HG02885 (cell line): ENCODE measurements around the gene HOXD10.

Experiments used
- ATAC-seq: cut with Tn5 transposase; IDR thresholded peaks from one replicate; pipeline ENCODE4 v1.9.1; 2021; ENCODE audit warnings: mild to moderate bottlenecking; ENCODE audit not compliant: unreplicated experiment, poor library complexity

HOXD10 gene

DNA sequence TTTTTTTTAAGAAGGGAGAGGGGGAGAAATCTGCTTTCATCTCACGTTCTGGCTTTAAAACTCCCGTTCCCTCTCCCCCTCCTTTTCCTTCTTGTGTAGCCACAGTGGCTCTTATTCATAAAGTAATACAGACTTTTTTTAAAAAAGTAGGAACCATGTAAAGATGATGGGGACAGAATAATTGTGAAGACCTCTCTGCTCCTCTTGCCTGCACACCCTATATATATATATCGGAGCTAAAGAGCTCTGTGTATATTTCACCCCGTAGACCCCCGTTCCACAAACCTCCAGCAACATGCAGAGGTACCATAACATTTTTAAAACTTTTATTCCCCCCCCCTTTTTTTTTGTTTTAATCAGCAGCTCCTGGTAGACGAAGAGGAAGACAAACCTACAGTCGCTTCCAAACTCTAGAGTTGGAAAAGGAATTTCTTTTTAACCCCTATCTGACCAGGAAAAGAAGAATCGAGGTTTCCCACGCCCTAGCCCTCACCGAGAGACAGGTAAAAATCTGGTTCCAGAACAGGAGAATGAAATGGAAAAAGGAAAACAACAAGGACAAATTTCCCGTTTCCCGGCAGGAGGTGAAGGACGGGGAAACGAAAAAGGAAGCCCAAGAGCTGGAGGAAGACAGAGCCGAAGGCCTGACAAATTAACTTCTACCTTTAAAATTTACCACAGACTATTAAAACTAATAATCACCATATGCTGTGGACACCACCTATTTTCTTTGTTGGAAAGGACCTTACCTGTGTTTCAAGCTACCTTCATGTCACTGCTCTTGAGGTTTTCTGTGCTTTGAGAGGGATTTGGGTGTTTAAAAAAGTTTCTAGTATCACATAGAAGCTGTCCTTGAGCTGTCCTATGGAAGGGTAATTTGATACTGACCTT lies 14.6 kb downstream of the HOXD10 start:
- no peak for ATAC-seq

DNA sequence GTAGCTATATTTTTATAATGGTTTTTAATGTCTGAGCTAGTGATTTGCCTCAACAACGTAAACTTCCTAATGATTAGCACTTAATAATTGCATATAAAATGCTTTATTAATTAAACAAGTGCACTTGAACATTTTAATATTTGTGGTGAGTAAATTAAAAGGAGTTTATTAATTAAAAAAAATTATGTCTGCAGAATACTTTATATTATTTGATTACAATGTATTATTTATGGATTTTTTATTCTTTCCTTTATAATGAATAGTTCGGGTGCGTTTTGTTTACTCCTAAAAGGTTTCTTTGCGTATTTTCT lies 15.2 kb downstream of the HOXD10 start:
- no peak for ATAC-seq

DNA sequence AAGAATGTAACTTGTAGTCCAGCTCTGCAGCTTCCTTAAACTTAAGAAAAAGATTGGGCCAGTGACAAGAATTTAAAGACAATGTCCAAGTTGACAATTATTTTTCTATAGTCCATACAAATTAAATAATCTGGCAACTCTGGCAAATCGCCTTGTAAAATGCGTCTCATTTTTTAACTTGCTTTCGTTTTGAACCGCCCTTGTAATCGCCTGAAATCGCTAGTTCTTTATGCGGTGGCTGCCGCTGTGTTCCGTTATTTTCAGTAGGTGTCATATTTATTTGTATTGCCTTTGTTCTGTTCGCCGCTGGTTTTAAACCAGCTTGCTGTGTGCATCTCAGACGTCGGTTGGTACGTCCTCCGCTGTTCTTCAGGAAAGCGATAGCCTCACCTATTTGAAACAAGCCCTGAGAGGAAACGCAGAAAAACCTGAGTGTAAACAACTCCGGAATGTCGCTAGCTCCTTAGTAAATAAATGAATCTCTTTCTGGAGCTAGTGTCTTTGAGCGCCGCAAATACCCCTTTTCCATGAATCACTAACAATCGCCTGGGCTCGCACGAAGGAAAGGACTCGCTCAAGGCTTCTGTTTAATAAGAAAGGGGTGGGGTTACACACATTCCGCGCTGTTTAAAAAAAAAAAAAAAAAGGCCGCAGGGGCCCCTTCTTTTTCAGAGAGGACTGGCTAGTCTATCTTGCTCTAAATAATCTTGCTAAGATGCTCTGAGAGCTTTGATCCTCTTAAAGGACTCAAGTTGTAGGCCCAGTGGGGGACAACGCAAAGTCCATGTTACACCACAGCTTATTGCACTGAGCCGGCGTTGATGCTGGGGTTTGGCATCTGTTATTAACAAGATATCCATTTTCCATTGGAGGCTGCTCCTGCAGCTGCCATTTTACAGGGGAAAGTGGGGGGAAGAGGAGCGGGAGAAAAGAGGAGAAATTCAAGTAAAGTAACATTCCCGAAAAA lies 15.9 kb downstream of the HOXD10 start:
- no peak for ATAC-seq

DNA sequence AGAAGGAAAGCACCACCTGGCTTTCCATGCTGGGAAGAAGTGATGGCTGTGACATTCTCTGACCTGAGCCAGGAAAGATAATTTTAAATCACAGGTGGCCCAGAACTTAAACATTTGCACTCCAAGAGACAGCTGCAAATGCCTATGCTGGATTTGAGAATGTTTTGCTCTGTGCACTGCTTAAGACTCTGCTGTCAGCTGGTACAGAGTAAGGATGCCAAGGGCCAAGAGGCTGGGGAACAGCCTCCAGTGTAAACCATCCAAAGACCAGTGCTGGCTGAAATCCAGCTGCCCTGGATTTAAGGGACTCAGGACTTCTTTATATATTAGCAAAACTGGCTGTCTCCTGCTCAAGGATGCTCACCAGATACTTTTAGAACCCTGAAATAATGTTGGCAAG lies 16.8 kb downstream of the HOXD10 start:
- ATAC-seq = no peak

DNA sequence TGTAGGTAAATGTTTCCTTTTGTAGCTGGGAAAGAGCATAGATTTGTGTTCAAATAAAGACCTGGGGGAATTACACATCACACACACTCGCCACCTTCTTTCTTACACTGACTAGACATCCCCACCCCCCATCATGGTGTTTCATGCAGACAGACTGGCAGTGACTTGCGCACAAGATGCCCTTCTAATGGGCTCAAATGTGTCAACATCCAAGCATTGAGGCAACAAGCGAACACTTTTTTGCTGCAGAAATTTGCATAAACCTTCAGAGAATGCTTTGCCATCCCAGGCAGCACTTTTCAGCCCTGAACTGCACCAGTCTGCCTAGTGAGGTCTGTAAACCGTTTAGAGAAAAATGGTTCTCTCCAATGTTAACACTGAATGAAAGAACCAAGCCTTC lies 17.5 kb downstream of the HOXD10 start:
- ATAC-seq = no peak

DNA sequence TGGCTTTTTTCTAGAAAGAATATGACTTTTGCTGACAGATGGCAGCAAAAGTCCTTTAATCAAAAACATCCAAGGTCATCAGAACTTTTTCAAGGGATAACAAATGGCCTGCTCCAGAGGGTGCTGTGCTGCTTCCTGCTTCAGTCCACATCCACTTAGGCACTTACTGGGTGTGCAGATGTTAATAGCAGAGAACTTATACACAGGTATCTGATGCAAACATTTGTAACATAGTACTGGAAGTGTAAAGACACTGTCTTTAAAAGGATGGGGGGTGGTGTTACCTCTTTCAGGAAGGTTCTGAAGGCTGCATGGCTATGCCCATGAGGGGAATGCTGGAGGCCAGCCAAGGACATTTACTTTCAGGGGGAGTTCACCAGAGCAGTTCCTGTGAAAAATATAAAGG lies 18.5 kb downstream of the HOXD10 start:
- no peak for ATAC-seq

DNA sequence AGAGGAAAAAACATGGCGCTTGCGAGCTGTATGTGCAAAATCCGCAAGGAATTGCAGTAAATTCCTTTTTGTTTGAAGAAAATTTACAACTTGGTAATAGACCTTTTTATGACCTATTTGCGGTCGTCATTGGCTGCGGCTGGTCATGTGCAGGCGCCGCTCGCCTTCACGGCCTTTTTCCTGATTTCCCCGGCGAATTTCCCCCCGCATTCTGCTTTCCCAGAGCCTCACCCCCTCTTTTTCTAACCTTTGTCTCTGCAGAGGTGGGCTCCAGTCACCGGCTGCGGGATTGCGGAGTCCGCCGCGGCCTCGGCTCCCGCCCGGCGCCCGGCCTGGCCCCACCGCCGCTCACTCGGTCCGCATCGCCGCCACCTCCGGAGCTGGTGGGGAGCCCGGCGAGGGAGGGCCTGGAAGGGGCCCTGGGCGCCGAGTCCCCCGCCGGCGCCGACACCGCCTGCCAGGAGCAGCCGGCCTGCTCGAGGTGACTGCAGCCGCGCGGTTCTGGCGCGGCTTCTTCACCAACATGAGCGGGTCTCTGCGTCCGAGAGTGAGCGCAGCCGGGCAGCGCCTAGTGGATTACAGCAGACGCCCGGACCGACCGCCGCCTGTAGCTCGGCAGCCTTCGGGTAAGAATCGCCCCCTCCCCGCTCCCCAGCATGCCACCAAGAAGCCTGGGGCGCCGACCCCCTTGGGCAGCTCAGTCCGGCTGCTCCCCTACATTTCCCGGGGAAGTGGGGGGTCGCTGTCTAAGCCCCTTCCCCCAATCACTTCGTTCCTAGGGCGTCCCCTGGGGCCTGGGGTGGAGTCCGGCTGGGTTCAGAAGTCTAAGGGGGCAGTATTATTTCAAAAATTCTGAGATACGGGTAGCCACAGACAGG lies 20.0 kb downstream of the HOXD10 start:
- ATAC-seq = no peak

DNA sequence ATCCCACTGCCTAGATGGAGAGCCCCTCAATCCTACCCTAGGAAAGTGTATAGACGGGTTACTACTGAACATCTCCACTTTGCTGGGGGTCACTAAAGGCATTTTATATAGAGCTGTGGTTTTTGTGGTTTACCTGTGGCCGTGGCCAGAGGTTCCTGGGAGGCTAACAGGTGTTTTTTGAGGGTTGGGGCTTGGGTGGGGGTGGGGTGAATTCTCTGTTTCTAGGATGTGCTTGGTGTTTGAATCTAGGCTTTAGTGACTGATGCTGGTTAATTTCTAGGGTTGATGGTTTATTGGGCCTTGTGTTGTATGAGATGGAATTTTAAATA lies 20.6 kb downstream of the HOXD10 start:
- ATAC-seq = no peak

DNA sequence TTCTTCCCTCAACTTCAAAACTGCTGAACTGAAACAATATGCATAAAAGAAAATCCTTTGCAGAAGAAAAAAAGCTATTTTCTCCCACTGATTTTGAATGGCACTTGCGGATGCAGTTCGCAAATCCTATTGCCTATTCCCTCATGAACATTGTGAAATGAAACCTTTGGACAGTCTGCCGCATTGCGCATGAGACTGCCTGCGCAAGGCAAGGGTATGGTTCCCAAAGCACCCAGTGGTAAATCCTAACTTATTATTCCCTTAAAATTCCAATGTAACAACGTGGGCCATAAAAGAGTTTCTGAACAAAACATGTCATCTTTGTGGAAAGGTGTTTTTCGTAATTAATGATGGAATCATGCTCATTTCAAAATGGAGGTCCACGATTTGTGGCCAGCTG lies 21.3 kb downstream of the HOXD10 start:
- ATAC-seq = no peak

DNA sequence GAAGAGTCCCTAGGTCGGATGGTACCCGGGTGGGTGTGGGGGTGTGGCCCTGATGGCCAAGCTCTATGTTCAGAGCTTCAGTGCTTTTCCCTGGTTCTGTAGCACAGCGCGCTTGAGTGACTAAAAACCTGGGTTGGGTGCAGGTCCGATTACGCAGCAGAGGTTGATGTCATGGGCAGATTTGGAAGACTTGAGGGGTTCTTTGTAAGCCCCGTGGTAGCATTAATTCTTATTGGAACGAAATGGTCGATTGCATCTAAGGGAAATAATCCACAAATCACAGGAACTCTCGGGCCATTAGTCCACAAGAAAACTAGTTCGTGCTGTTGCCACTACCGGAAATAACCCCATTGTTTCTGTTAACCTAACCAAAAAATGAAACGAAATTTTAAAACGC lies 21.9 kb downstream of the HOXD10 start:
- ATAC-seq = no peak

DNA sequence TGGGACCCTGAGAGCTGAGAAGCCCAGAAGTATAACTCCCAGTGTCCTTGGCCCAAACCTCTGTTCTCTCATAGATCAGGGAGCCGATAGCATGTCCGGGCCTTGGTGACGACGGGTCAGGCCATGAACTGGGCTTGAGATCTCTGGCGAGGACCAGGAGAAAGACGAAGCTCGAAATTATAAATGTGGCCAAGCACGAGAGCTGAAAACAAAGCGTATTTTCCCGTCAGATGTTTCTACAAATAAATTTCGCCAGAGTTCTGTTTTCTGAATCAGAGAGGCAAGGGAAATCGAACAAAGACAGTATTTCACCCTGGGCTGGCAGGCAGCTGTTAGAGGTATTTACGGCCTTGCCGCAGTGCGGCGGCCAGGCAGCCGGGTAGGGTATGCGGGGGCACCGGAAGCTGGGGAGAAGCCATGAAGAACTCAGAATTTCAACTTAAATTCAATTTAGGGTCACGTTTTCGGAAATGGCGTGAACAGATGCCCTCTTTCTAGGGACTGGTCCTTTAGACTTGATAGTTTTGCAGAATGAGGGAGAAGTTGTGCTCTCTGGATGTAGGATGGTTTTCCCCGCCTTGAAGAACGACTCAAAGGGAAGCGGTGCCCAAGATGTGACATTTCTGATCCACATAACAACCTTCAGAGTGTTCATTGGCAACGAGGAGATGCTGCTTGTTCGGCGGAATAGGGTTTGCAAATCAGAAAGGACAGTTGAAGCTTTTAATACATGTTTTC lies 22.5 kb downstream of the HOXD10 start:
- ATAC-seq = no peak

DNA sequence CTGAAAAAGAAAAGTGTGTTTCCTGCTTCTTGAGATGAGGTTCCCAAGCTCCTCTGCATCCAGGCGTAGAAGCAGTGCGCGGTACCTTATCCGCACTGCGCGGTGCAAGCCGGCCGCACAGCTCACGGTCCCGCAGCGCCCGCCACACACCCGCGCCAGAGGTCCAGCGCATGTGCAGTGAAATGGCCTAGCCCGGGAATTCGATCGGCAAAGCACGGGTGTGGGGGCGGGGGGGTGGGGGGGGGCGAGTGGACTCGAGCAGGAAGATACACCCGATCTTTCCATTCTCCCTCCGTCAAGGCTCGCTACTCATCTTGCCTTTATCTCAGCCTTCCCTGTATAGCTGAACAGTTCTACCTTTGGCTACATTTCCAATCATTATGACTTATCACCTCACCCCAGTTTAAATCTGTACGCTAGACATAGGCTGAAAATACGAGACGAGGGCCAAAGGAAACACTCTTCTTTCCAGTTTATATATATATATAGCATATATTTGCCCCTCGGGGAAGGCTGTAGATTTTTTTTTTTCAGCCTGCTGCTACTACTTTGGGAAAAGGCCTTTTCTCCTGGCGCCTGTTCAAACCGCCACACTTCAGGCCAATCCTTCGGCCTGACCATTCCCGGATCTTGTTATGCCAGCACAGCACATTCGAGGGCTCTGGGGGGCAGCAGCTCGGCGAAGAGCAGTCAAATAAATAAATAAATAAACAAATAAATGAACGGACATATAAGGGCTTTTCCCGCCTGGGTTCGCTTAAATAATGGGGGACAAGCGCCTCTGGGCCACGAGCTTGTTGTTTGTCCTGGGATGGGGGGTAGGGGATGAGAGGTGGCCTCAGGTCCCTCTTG lies 23.3 kb downstream of the HOXD10 start:
- no peak for ATAC-seq

DNA sequence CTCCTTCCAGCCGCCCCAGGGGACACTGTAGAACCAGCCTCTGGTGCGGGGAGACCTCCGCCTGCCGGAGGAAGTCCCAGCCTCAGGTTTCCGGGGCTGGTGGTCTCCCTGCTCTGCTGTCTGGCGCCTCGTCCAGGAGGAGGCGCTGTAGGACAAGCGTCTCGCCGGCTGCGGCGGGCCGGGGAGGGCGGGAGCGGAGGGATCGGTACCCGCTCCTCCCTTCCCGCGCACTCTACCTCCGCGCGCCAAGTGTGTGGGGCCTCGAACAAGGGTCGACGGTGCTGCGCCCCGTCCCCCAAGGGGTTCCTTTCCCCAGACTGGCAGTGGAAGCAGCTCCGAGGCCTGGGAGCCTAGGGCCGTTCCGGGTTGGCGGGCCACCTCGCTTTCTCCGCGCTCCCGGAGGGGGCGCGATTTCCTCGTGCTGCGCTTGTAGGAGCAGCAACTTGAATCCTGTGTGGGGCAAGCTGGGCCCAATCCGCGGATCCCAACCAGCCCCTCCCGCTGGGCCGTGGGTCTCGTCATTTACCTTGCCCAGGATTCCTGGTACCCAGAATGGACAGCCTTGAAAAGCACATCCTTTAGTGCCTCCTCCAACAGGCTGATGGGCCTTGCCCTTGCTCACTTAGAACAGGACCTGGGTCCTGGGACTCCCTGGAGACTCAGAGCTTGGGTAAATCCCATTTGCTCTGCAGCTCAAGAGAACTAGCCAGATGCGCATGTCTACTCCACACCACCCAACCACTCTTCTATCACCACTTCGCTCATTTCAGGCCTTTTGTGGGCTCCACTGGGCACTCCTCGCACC lies 24.1 kb downstream of the HOXD10 start:
- peak; percentile 92 for ATAC-seq

DNA sequence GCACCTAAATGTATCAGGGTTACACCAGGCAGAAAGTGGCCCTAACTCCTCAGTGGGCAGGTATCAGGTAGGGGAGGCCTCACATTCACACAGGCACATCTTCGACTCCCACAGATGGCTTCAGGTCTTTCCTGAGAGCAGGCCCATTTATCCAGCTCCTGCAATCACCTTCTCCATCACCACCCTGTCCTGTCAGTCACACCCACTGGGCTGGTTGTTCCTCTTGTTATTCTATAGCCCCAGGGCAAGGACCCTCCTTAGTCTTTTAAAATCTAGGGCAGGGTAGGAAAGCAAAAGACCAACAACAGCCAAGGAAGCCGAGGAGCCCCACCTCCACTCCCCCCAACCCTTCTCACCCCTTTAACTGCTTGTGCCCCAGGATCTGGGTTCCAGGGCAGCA lies 25.7 kb downstream of the HOXD10 start:
- ATAC-seq = no peak

DNA sequence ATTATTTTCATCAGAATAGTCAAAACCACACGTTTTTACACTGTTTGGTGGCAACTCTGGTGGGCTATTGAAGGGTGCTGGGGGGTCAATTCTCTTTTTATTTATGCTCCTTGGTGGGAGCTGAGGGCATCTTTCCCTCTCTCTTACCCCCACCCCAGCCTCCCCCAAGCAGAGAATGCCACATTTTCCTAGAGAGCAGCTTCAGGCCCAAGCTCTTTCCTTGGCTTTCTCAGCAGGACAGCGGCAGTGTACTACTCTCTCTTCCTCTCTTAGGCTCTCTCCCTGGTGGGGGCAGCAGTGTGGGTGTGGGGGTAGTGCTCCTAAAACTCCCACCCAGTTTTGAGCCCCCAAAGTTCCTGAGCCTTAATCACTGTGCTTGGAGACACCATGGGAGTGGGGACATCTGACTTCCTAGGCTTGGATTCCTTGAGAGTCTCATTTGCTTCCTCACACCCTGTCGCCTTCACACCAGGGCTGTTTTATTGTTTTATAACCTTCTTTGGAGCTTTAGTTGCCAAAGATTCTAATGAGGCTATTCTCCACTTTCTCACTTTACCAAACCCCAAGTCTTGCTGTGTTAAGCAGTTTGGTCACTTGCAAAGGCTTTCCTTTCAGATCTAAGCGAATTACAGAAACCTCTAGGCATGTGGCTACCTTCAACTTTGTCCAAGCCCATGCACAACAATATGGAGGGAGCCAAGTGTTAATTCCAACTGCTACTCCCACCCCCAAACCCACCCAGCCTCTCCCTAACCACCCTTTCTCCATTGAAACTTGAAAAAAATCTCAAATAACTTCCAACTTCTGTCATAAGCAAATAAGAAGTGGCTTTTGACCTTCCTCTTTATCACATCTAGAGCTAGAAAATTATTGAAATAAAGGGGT lies 28.7 kb downstream of the HOXD10 start:
- ATAC-seq = no peak

DNA sequence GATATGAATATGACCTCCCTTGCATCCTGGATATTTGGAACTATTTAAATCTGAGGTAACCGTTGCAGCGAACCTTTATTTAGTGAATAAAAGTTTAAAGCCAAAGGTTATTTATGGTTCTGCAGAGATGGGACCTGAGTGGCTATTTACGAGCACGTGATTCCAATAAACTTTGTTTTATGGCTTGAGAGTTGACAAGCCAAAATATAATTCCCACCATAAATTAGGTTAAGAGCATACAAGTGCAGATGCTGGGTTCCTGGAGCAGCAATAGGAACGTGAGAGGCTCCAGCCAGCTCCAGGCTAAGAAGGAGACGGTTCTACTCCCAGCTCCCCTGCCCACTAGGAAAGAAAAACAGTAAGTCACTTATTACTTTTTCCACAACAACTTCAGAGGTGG lies 29.5 kb downstream of the HOXD10 start:
- ATAC-seq = no peak

DNA sequence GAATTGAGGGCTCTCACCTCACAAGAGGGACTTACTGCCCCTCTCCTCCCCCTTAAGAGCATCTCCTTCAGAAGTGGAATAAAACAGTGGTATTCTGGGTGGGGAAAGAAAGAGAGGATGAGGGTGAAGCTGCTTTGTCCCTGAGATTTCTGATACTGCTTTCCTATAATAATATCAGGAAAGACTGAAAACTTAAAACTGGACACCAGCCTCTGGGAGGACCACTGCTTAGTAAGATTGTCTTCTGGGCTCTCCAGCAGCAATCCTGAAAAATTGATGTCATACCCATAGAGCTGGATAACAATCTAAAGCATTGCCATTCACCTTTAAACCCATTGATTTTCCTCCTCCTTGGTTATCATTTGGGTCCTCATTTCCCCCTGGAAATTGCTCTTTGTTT lies 30.1 kb downstream of the HOXD10 start:
- ATAC-seq = no peak
